ENCODE data around the gene RAB23. TPM values are rescaled to one million over a fixed set of nuclear protein-coding genes. Genes with fewer than 3 reads are reported as not detected.

RAB23 gene
- total RNA-seq, 1 experiment from 2014 or later, result 18.1 TPM

GRCh38 chr6:57198926-57199636 is 23.0 kb downstream of the RAB23 start:
- Histone ChIP-seq H3K18ac (ENCODE audit: insufficient read length, low read depth, low read length) (no peak overlapping the region), H2BK5ac (ENCODE audit: insufficient read length, low read length) (no peak overlapping the region), H2BK120ac (ENCODE audit: low read depth, low read length, poor library complexity, severe bottlenecking) (no peak overlapping the region), H2AFZ (ENCODE audit: low read length) (no peak overlapping the region), H4K8ac (replicated peaks; ENCODE audit: insufficient read length, low read depth, low read length) (no peak overlapping the region), H3K23me2 (ENCODE audit: insufficient read length, low read depth, low read length, poor library complexity, severe bottlenecking) (no peaks in the 10 kb centered on the region), H4K91ac (ENCODE audit: insufficient read length, low read depth, low read length) (no peak overlapping the region), H2BK15ac (ENCODE audit: low read depth, low read length) (no peak overlapping the region), H3K79me2 (ENCODE audit: insufficient read depth, low read length) (no peaks in the 10 kb centered on the region; the same call in 1 of the 2 replicates), H3K14ac (ENCODE audit: insufficient read depth, low read length) (no peak overlapping the region), H4K5ac (ENCODE audit: insufficient read length, low read depth, low read length) (no peak overlapping the region), H3K79me1 (ENCODE audit: insufficient read depth, low read depth, low read length, poor library complexity, severe bottlenecking) (peaks cover 4% of the 10 kb centered on the region), H3K9ac (ENCODE audit: extremely low read depth, insufficient read length, low read length) (no peak overlapping the region), H3K4me2 (ENCODE audit: insufficient read depth, insufficient read length, low read length) (no peak overlapping the region), H3K23ac (ENCODE audit: insufficient read length, low read depth, low read length) (no peak overlapping the region), H2BK20ac (ENCODE audit: low read depth, low read length, poor library complexity, severe bottlenecking) (no peak overlapping the region), H3K9me3 (ENCODE audit: control insufficient read depth, low read depth, low read length) (no peaks in the 10 kb centered on the region), H3K56ac (ENCODE audit: insufficient read length, low read depth, low read length) (no peak overlapping the region), H3K4me1 (ENCODE audit: insufficient read depth, low read length) (no peaks in the 10 kb centered on the region; the same call in 1 of the 2 replicates), H3T11ph (ENCODE audit: low read length) (no peak overlapping the region), H3K27ac (ENCODE audit: insufficient read length, low read depth, low read length) (no peak overlapping the region), H2AK5ac (ENCODE audit: insufficient read length, low read length) (no peak overlapping the region), H3K27me3 (ENCODE audit: insufficient read depth, low read length) (no peaks in the 10 kb centered on the region), H2BK12ac (ENCODE audit: insufficient read length, low read depth, low read length) (no peak overlapping the region), H3K4ac (ENCODE audit: low read depth, low read length) (no peak overlapping the region), H4K20me1 (ENCODE audit: control insufficient read depth, insufficient read depth, insufficient read length) (no peaks in the 10 kb centered on the region)
- Mint-ChIP-seq H3K36me3 (ENCODE audit: insufficient read depth in 1 of 3, low read depth in 3 of 3) (peaks cover 0 to 9% (median 0%) of the 10 kb centered on the region in 3 experiments; a peak in 4 of 7 replicates), H3K4me1 (peaks cover 17 to 22% of the 10 kb centered on the region in 2 experiments), H3K27me3 (ENCODE audit: low read depth) (no peaks in the 10 kb centered on the region), H3K4me3 (no peak overlapping the region), H3K9me3 (no peaks in the 10 kb centered on the region), H3K27ac (peak overlapping the region; percentile 61 to 93 (median 87))
- WGBS (ENCODE audit: extremely low coverage, insufficient read length, low lambda C conversion rate), result no CpG with 5 or more reads among the region's 6 CpGs
- DNase-seq, result peak; percentile 69
- TF ChIP-seq CTCF (conservative IDR thresholded peaks at IDR 0.05), result no peak
